Stimulated activated CD8-positive, alpha-beta memory T cell treated with anti-CD3 and anti-CD28 coated beads, Interleukin-12 subunit alpha, Interleukin-12 subunit beta, amount 100 ng/mL, for 4 hours (primary cell): ENCODE results near the gene KLF2.

Experiments
- DNase-seq: peaks from one replicate; pipeline ENCODE4 v3.0.0-alpha.2; 2020; ENCODE audit warnings: low read depth

KLF2 gene

DNA sequence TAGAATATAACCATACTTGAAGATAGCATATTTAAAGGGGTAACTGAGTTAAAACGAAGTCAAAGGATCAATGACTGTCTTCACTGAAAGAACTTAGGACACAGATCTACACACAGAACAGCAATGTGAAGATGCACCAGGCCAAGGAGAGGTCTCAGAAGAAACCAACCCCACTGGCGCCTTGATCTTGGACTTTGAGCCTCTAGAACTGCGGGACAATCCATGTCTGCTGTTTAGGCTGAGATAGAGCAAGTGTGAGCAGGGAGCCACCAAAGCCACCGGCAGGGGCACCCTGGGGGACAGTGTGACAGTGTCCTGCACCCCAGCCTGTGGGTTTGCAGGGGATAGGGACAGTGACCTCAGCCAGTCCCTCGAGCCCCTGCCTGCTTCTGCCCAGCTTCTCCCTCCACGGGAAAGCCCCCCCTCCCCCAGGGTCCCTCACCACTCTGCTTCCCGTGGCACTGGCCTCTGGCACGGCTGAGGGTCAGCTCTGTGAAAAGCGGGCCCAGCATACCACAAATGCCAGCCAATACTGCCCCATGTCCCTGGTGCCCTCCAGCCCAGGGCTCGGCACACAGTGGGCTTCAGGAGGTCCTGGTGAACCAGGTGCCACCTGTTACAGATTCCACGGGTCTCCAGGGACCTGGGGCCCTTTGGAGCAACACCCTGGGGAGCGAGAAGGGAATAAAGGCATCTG is 40.8 kb downstream of the KLF2 start:
- DNase-seq, result no peak

- DNase-seq, result no peak
Measured at GRCh38 chr19:16366056-16366432, 41.4 kb downstream of the KLF2 start.

DNA sequence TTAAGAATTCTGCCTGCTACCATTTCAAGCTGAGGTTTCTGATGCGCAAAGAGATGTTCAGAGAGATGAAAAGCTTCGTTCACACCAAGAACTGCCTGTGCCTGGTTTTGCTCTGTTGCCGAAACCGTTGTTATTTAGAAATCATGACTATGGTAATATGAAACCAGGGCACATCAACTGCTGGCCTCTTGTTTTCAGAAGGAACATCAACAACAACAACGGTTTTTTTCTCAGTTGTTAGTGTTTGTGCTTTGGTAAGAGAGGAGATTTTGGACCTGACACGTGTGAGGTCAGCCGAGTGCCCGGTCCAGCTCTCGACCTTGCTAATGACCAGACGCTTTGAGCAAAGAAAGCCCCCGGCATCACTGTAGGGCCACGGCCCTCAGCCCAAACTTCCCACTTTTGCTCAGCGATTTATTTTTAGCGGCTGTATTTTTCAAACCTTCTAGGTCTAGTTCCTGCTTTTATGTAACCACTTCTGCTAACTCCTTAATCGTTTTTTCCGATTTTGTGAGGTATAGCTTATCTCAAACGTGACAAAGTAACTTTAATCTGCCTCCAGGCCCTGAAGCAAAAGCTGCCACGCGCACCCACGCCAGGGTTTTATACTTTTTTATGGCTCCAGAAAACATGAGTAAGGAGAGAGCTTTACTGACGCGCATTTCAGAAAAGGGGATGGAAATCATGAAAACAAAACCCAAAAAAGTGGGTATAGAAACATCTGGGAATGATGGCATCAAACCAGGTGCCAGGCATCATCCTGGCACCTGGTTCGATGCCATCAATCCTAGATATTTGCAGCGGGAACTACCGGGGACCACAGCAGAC is 42.0 kb downstream of the KLF2 start:
- DNase-seq, result no peak

DNA sequence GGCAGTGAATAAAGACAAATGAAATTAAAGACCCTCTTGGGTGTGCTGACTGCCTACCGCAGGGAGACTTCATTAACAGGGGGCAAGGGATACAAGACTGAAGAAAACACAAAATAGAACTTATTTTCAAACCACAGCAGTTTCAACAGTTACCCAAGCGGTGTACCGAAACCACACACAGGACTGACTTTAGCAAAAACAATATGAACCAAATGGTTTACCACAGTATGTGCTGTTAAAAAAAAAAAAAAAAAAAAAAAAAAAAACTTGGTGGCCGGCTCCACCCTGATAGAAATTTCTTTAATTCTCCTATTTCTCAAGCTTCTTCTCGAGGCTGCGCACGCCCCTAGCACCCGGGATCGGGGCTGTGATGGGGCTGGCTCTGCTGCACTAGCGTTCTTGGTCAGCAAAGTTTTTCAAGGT is 42.6 kb downstream of the KLF2 start:
- no peak for DNase-seq

GRCh38 chr19:16368385-16369305 is 44.0 kb downstream of the KLF2 start:
- no peak for DNase-seq

DNA sequence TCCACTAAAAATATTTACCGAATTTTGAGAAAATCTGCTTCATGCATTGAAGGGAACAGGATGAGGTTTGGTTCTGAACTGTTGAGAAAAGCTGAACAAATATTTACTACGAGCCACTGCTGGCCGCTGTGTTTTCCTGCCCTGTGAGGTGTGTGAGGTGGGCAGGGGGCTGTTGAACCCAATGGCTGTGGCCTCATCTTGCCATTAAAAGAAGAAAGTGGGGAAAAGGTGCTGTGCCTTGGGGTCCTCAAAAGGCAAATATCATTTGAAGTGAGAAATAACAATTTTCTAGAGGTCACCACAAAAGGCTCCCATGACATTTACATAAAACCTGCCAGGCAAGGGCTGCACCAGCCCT is 44.7 kb downstream of the KLF2 start:
- DNase-seq, result no peak

GRCh38 chr19:16369664-16370576 is 45.3 kb downstream of the KLF2 start:
- DNase-seq, result peak; percentile 55

DNA sequence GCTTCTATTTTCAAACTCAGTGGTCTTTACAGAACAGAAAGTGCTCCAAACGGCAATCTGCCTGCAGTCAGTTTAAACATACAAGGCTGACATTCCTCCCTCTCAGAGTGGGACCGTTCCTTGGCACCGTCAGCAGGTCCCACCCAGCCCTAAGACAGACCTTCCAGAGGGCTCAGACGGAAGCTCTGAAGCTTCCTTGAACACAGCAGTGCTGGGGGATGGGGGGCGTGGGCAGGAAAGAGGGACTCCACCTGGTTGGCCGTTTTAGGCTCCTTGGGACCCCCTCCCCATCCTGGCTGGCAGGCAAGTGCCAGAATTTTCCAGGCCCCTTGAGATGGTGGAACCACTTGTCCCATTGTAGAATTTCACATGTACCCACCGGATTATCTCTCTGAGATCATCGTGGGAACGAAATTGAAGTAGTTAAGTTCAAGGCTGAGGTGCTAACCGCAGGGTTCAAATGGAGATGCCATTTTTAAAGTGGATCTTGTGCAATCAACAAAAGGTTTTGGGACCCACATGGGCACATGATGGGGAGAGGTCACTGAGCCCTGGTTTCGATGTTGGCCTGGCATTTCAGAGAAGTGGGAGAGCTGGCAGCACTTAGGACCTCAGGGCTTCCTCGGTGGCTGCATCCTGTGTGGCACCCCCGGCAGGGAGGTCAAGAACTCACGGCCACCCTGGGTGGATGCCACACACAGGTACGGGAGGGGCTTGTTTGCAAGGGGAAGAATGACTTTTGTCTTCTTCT is 46.2 kb downstream of the KLF2 start:
- DNase-seq, result no peak

DNA sequence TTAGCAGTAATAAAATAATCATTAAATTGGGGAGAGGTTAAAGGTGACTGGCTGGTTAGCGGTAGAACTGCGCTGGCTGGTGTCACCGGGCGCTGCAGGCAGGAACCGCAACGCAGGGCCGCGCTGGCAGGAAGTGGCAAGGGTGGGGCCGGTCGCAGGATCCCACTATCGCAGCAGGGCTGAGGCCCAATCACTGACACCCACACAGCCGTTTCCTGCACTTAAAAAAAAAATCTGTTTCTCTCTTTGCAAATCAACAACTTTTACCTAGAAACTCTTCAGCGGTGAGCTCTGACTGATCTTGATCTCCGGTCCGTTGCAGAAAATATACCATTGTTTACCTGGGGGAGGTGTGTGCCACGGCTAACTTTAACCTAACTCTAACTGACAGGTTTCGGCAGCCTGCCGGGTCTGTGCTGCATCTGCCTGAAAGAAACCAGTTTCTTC is 46.9 kb downstream of the KLF2 start:
- peak; percentile 76 for DNase-seq

DNA sequence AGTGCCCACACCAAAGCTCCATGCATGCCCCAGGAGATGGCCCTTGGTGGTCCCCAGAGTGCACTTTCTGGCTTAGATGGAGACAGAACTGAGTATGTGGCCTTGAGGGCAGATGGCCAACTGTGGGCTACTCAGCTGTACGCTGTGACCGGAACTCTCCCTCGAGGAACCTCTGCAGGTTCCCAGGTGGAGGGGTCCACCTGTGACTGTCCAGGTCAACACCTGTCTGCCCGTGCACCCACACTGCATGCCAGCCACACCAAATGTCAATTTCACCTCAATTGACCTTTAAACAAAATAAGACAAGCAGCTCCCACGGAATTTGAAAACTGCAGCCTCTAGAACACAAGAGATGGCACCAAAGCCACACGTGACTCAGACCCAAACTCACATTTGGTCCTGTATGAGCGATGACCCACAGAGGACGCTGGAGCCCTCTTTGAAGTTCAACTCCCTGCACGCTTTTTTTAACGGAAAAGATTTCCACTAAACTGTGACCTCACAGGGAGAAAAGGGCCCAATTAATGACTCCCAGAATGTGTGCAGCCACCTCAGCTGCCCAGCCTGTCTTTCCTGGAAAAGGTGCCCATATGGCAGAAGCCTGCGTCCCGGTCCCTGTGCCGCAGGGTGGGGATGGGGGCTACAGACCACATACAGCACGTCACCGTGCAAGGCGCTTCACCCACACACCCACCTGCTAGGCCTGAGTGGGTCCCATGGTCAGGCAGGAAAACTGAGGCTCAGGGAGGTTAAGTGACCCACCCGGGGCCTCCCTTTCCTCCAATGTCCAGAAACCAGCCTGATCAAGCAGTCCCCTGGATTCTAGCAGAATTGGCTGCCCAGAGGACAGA is 47.7 kb downstream of the KLF2 start:
- DNase-seq, result no peak

DNA sequence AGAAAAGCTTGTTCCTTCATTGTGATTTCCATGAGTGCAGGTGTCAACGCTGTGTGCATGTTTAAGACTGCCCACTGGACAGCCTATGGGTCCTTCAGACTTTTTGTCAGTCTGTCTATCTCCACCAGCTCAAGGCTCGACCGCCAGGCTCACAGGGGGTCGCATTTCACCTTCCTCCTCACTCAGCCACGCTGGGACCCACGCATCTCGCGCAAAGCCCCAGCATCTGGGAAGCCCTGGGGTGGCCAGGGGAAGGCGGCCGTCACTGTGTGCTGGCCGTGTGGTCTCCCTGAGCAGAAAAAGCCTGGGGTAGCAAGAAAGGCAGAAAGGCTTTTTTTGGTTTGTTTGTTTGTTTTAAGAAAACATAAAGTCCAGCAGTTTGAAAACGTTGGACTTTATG is 48.5 kb downstream of the KLF2 start:
- no peak for DNase-seq

DNA sequence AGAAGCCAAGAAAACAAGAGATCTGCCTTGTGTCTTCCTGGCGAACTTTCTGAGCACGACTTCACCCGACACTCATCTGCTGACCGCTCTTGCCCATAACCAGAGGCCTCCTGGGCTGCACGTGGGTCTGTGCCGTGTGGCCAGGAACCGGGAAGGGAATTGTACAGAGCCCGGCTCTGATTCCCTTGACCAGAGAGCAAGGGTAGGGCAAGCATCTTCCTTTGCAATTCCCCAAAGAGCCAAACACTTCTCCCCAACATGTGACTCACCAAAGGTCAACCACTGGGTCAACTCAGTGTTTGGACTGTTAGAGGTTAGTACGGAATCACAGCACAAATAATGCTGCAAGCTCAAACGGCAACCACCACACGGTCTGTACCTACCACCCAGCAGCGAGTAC is 48.9 kb downstream of the KLF2 start:
- no peak for DNase-seq

- DNase-seq, result no peak
Measured at GRCh38 chr19:16373989-16374388, 49.4 kb downstream of the KLF2 start.

DNA sequence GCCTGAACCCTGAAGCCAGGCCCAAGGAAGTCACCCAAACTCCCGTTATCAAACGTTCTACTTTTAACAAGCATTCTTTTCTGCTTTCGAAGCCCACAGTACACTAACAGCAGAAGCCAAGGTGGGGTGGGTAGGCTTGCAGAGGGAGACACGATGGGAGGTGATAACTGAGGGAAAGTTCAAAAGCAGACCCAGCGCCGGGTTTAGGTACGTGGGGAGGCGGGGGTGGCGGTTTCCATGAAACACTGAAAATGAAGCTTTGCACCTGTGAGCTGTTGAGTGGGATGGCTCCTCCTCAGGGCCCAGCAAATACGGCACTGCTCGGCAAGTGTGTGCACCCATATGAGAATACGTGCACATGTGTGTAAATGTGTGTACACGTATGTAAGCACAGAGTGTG is 49.8 kb downstream of the KLF2 start:
- no peak for DNase-seq

GRCh38 chr19:16375157-16375935 is 50.7 kb downstream of the KLF2 start:
- DNase-seq, result no peak

DNA sequence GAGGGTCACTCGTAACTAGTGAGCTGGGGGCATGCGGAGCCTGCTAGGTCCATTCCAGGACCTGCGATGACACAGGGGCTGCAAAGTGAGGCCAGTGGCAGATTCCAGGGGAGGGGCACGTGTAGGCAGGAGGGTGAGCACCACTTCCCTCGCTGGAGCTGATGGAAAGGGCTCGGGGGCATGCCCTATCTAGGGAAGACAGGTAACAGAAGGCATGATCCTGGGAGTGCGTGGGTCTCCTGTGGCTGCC is 51.2 kb downstream of the KLF2 start:
- DNase-seq, result no peak

GRCh38 chr19:16376241-16376640 is 51.6 kb downstream of the KLF2 start:
- DNase-seq, result no peak

GRCh38 chr19:16376649-16377048 is 52.0 kb downstream of the KLF2 start:
- DNase-seq, result no peak

DNA sequence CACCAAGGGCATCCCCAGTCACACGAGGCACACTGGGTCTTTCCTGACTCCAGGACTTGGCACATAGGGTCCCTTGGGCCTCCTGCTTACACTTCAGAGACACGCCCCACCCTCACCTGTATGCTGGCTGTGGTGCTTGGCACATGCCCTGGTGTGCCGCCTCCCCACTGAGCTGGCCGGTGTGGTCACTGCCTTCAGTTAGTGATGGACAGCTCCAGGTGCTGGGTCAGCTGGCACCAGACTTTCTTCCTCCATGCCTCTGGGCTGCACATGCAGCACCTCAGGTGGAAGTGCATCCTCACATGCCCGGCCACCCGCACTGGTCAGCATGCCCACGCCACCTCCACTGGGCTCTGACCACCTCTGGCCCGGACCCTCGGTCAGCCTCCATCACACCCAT is 52.9 kb downstream of the KLF2 start:
- no peak for DNase-seq
